HTERT RPE-1 (cell line): ENCODE results near the gene IKBKG.
"Not testable (repeated sequence)": the region's sequence is repeated elsewhere in the genome, so short reads cannot be mapped to it uniquely, and the experiment has no call there.

Experiments
- in situ Hi-C: fragments of 300-500 bp; cut with MboI; formaldehyde crosslinking; loops from 4 replicates; pipeline ENCODE4 v1.14.3; 2020; ENCODE audit warnings: low sequenced_read_pairs

The IKBKG gene

GRCh38 chrX:154525606-154526490 is 21.6 kb upstream of the IKBKG start:
- in situ Hi-C loops: no loop called here

GRCh38 chrX:154526901-154527675 is 20.3 kb upstream of the IKBKG start:
- in situ Hi-C loops: no loop called here

GRCh38 chrX:154529206-154529612 is 18.2 kb upstream of the IKBKG start:
- in situ Hi-C loops: no loop called here

GRCh38 chrX:154530286-154530685 is 17.1 kb upstream of the IKBKG start:
- in situ Hi-C loops: no loop called here

- in situ Hi-C loops: no loop called here
Observed at GRCh38 chrX:154531626-154532025, 15.8 kb upstream of the IKBKG start.

GRCh38 chrX:154532690-154533089 is 14.7 kb upstream of the IKBKG start:
- in situ Hi-C loops: no loop called here

- in situ Hi-C loops: no loop called here
Observed at GRCh38 chrX:154534526-154535322, 12.7 kb upstream of the IKBKG start.

GRCh38 chrX:154535892-154536291 is 11.5 kb upstream of the IKBKG start:
- in situ Hi-C loops: no loop called here

- in situ Hi-C loops: no loop called here
Observed at GRCh38 chrX:154539077-154539476, 8.3 kb upstream of the IKBKG start.

- in situ Hi-C loops: not testable (repeated sequence)
Observed at GRCh38 chrX:154540365-154540764, 7.1 kb upstream of the IKBKG start.

- in situ Hi-C loops: no loop called here
Observed at GRCh38 chrX:154540897-154541535, 6.4 kb upstream of the IKBKG start.

GRCh38 chrX:154541589-154541895 is 5.9 kb upstream of the IKBKG start:
- in situ Hi-C loops: no loop called here

GRCh38 chrX:154541896-154542722 is 5.3 kb upstream of the IKBKG start:
- in situ Hi-C loops: no loop called here

- in situ Hi-C loops: no loop called here
Observed at GRCh38 chrX:154542723-154543424, 4.5 kb upstream of the IKBKG start.

- in situ Hi-C loops: no loop called here
Observed at GRCh38 chrX:154545673-154546274, 1.6 kb upstream of the IKBKG start.

GRCh38 chrX:154546354-154547244 is 821 bp upstream of the IKBKG start, which contains the start of gene G6PD:
Gene G6PD (minus strand): TSS chrX:154546846. CDS start chrX:154546155, 691 bp downstream.
- in situ Hi-C loops: no loop called here

- in situ Hi-C loops: no loop called here
Observed at GRCh38 chrX:154548028-154548316, 552 bp downstream of the IKBKG start.

- in situ Hi-C loops: no loop called here
Observed at GRCh38 chrX:154549766-154550165, 2.3 kb downstream of the IKBKG start.
